Endothelial cell of umbilical vein (primary cell): Measurements from ENCODE around the gene SLC6A7. TPM values are rescaled to one million over a fixed set of nuclear protein-coding genes. Genes with fewer than 3 reads are reported as not detected.

Experiments used
- BruUV-seq: library from RNA; stranded (reverse); fragments of 400-500 nt; replicated peaks from 2 replicates; lab custom pipeline; 2021; lab: Mats Ljungman, UMichigan
- CTCF ChIA-PET: fragments of 300-600, 350-600 bp; sonication (Branson Sonifier 250); formaldehyde crosslinking; loops from one replicate; lab custom pipeline; 2021; ENCODE audit warnings: antibody characterized with exemption, inconsistent platforms; lab: Charles Lee
- POLR2A ChIA-PET: fragments of 300-600, 350-600 bp; sonication (Branson Sonifier 250); formaldehyde crosslinking; loops from one replicate; lab custom pipeline; 2021; ENCODE audit warnings: antibody characterized with exemption, inconsistent platforms; lab: Charles Lee
- DNase-seq: peaks from one replicate; pipeline ENCODE4 v3.0.0-alpha.2; 2011; ENCODE audit warnings: low read depth, low spot score
- FAIRE-seq: peaks from 2 replicates; lab custom pipeline; 2011; peaks lifted over from hg19 to GRCh38; lab: Jason Lieb, UNC
- H2AFZ ChIP-seq: 2 replicates; pipeline ENCODE4 v1.6.0; 2012; ENCODE audit warnings: low read depth, low read length, control low read depth, inconsistent platforms
- H3K27ac ChIP-seq: 2 replicates; pipeline ENCODE4 v1.5.1; 2011; ENCODE audit warnings: low read depth, mild to moderate bottlenecking, control low read depth, low read length, moderate library complexity; ENCODE audit not compliant: insufficient read depth
- H3K27me3 ChIP-seq, 2 experiments: 2 replicates each; pipeline versions ENCODE4 v1.6.0 to v1.6.1; 2011; ENCODE audit warnings: low read length in 2 of 2, mixed read lengths in 1 of 2; ENCODE audit not compliant: control insufficient read depth in 2 of 2, insufficient read depth in 2 of 2
- H3K36me3 ChIP-seq, 2 experiments: 2 replicates in 1 of 2; 3 replicates in 1 of 2; pipeline ENCODE4 v1.5.1; 2011; ENCODE audit warnings: low read length in 2 of 2, mild to moderate bottlenecking in 1 of 2, moderate library complexity in 1 of 2; ENCODE audit not compliant: control insufficient read depth in 2 of 2, insufficient read depth in 2 of 2; ENCODE audit errors: extremely low read depth in 1 of 2
- H3K4me1 ChIP-seq: 3 replicates; pipeline ENCODE4 v1.5.1; 2011; ENCODE audit warnings: mild to moderate bottlenecking, low read length; ENCODE audit not compliant: control insufficient read depth, insufficient read depth; ENCODE audit errors: extremely low read depth
- H3K4me2 ChIP-seq: 2 replicates; pipeline ENCODE4 v1.6.1; 2011; ENCODE audit warnings: low read length, control low read depth, mixed read lengths; ENCODE audit not compliant: insufficient read depth
- H3K4me3 ChIP-seq, 3 experiments: fragments of 200-600 bp in 1 of 3; sonication (generic), shearing (Covaris generic) in 1 of 3; replicated peaks in 1 of 3; 2 replicates each; pipeline ENCODE4 v1.5.1; 2011 to 2016; ENCODE audit warnings: control low read depth in 3 of 3, low read length in 3 of 3, mild to moderate bottlenecking in 2 of 3, inconsistent platforms in 1 of 3, low read depth in 1 of 3, moderate library complexity in 1 of 3; ENCODE audit not compliant: insufficient read depth in 1 of 3
- H3K79me2 ChIP-seq: 2 replicates; pipeline ENCODE4 v1.6.0; 2012; ENCODE audit warnings: low read length, inconsistent platforms; ENCODE audit not compliant: control insufficient read depth, insufficient read depth
- H3K9ac ChIP-seq: replicated peaks from 2 replicates; pipeline ENCODE3; 2011; ENCODE audit warnings: low read length, control low read depth; ENCODE audit not compliant: insufficient read depth; ENCODE audit errors: extremely low read depth
- H3K9me1 ChIP-seq: replicated peaks from 3 replicates; pipeline ENCODE4 v1.6.0; 2011; ENCODE audit warnings: mild to moderate bottlenecking, low read length; ENCODE audit not compliant: control insufficient read depth, insufficient read depth; ENCODE audit errors: extremely low read depth
- H3K9me3 ChIP-seq: replicated peaks from 2 replicates; pipeline ENCODE4 v1.5.1; 2012; ENCODE audit warnings: low read length, inconsistent platforms; ENCODE audit not compliant: control insufficient read depth, insufficient read depth
- H4K20me1 ChIP-seq: replicated peaks from 2 replicates; pipeline ENCODE3; 2011; ENCODE audit warnings: mild to moderate bottlenecking, low read length; ENCODE audit not compliant: control insufficient read depth, insufficient read depth; ENCODE audit errors: extremely low read depth
- CTCF ChIP-seq, 2 donors: IDR thresholded peaks; 1 replicate in 1 of 2; 2 replicates in 1 of 2; pipeline ENCODE4 v1.5.1; 2011; ENCODE audit warnings: low read length in 2 of 2, mild to moderate bottlenecking in 2 of 2, moderate library complexity in 2 of 2, control low read depth in 1 of 2, inconsistent platforms in 1 of 2, low read depth in 1 of 2; ENCODE audit not compliant: insufficient read depth in 1 of 2; ENCODE audit errors: extremely low read depth in 1 of 2
- EZH2 ChIP-seq: IDR thresholded peaks from 2 replicates; pipeline ENCODE4 v1.6.1; 2012; ENCODE audit warnings: borderline replicate concordance, low read depth, mild to moderate bottlenecking, moderate library complexity, low read length, inconsistent platforms; ENCODE audit not compliant: severe bottlenecking
- FOS ChIP-seq: IDR thresholded peaks from 2 replicates; pipeline ENCODE4 v1.6.1; 2011; ENCODE audit warnings: mild to moderate bottlenecking, low read length, moderate library complexity, borderline replicate concordance; ENCODE audit not compliant: insufficient read depth
- GATA2 ChIP-seq: IDR thresholded peaks from 2 replicates; pipeline ENCODE4 v1.7.0; 2011; ENCODE audit warnings: low read depth, mild to moderate bottlenecking, moderate library complexity, mixed read lengths, low read length; ENCODE audit not compliant: insufficient read length, insufficient read depth
- JUN ChIP-seq: IDR thresholded peaks from 2 replicates; pipeline ENCODE4 v1.6.1; 2011; ENCODE audit warnings: borderline replicate concordance, low read depth; ENCODE audit not compliant: insufficient read length, insufficient read depth
- MAX ChIP-seq: IDR thresholded peaks from 2 replicates; pipeline ENCODE4 v1.6.1; 2011; ENCODE audit not compliant: insufficient read depth, insufficient read length
- MYC ChIP-seq: IDR thresholded peaks from one replicate; pipeline ENCODE4 v1.6.1; 2011; ENCODE audit warnings: mild to moderate bottlenecking, low read depth, low read length
- POLR2A ChIP-seq: IDR thresholded peaks from 2 replicates; pipeline ENCODE4 v1.6.1; 2012; ENCODE audit warnings: low read depth, mild to moderate bottlenecking, control low read depth, low read length
- POLR2AphosphoS5 ChIP-seq: IDR thresholded peaks from 2 replicates; pipeline ENCODE4 v1.6.1; 2012; ENCODE audit warnings: low read depth, mild to moderate bottlenecking, control low read depth, low read length, moderate library complexity; ENCODE audit not compliant: insufficient read depth
- dilution Hi-C: fragments of 300-500 bp; cut with MboI; formaldehyde crosslinking; loops from one replicate; pipeline ENCODE4 v1.15.0; 2019; ENCODE audit warnings: low sequenced_read_pairs; ENCODE audit not compliant: extremely low pct_ligation_motif_present
- intact Hi-C: fragments of 100-400 bp; cut with micrococcal nuclease; formaldehyde crosslinking; loops from one replicate; pipeline ENCODE4 v1.10.0; 2022
- polyA plus RNA-seq, 4 experiments: library from polyadenylated mRNA; depleted of rRNA in 3 of 4; stranded (reverse) in 3 of 4; unstranded in 1 of 4; fragments of >200 nt; gene quantifications; 2 replicates each; pipeline versions ENCODE4 v1.2.1 to v1.2.3, GENCODE V29; 2011 to 2012; ENCODE audit warnings: missing spikeins in 1 of 4
- total RNA-seq: library from RNA; stranded (reverse); gene quantifications from 2 replicates; pipeline ENCODE4 v1.2.3, GENCODE V29; 2021

The SLC6A7 gene
- total and polyA plus RNA-seq, 2 donors (not counting 3 experiments of a cell fraction or from before 2014, with no cell fraction given): not detected

GRCh38 chr5:150156540-150156939 lies 33.3 kb upstream of the SLC6A7 start:
- Histone ChIP-seq H3K9me3 (no peaks in the 10 kb centered on the region), H3K27ac (no peak overlapping the region), H3K27me3 (peaks cover 0 to 5% of the 10 kb centered on the region in 2 experiments), H2AFZ (no peak overlapping the region), H3K36me3 (no peaks in the 10 kb centered on the region), H3K4me3 (no peak overlapping the region), H3K4me1 (peaks cover 5% of the 10 kb centered on the region), H3K79me2 (no peaks in the 10 kb centered on the region), H3K9me1 (no peaks in the 10 kb centered on the region), H3K9ac (no peak overlapping the region), H3K4me2 (no peak overlapping the region), H4K20me1 (no peaks in the 10 kb centered on the region)
- intact Hi-C loops: no loop called here
- dilution Hi-C loops: no loop called here
- TF ChIP-seq FOS (no peak), POLR2AphosphoS5 (no peak), EZH2 (no peak), POLR2A (no peak), MYC (no peak), MAX (no peak), CTCF (IDR thresholded peaks at IDR 0.05; ENCODE audit: extremely low read depth in 1 of 2, insufficient read depth in 1 of 2, low read depth in 1 of 2, low read length in 2 of 2) (no peak), JUN (no peak), GATA2 (no peak)
- ChIA-PET CTCF (interaction anchor here (1.2 kb wide), 1 partner anchor 19 kb away, joined by 6 read pairs; no protein-coding TSS in a partner anchor), POLR2A (no interaction called here)
- BruUV-seq: no TSS peak
- FAIRE-seq (no peak), DNase-seq (no peak)
